HL-60 (cell line): ENCODE measurements around the gene NINJ2.

ENCODE experiments used
- CTCF ChIP-seq: IDR thresholded peaks from one replicate; pipeline ENCODE4 v1.5.1; 2011; ENCODE audit warnings: low read length, control low read depth, inconsistent platforms; ENCODE audit not compliant: insufficient read depth
- GABPA ChIP-seq: IDR thresholded peaks from 2 replicates; pipeline ENCODE4 v1.6.1; 2012; ENCODE audit warnings: low read depth
- POLR2AphosphoS5 ChIP-seq: IDR thresholded peaks from 2 replicates; pipeline ENCODE4 v1.6.1; 2012; ENCODE audit warnings: low read depth
- REST ChIP-seq: IDR thresholded peaks from 2 replicates; pipeline ENCODE4 v1.6.1; 2012; ENCODE audit warnings: low read depth; ENCODE audit not compliant: insufficient replicate concordance
- SPI1 ChIP-seq: IDR thresholded peaks from 2 replicates; pipeline ENCODE4 v1.6.1; 2012; ENCODE audit warnings: low read depth, mild to moderate bottlenecking, borderline replicate concordance

GRCh38 chr12:575948-576614 lies 87.2 kb downstream of the NINJ2 start:
- peak; percentile 95 for TF ChIP-seq CTCF
- peak; percentile 53; the same call in 1 of the 2 replicates for TF ChIP-seq POLR2AphosphoS5
- peak; percentile 22 for TF ChIP-seq REST
- TF ChIP-seq GABPA: peak; percentile 62; the same call in 1 of the 2 replicates
- no peak for TF ChIP-seq SPI1
